PC-3 (cell line): Measurements from ENCODE around the gene STK31. TPM values are rescaled to one million over a fixed set of nuclear protein-coding genes. Genes with fewer than 3 reads are reported as not detected.

ENCODE experiments used
- ATAC-seq: fragments of 200-7000 bp; cut with Tn5 transposase; 2 replicates; pipeline ENCODE4 v1.9.1; 2020; ENCODE audit warnings: mild to moderate bottlenecking, moderate library complexity
- Bru-seq: library from RNA; stranded (reverse); fragments of 400-500 nt; gene quantifications from one replicate; lab custom pipeline; 2021; lab: Mats Ljungman, UMichigan
- BruChase-seq, 2 experiments: library from RNA; stranded (reverse); fragments of 400-500 nt; gene quantifications; one replicate each; lab custom pipeline; 2021; lab: Mats Ljungman, UMichigan
- BruUV-seq: library from RNA; stranded (reverse); fragments of 400-500 nt; replicated peaks from 2 replicates; lab custom pipeline; 2021; lab: Mats Ljungman, UMichigan
- CTCF ChIA-PET: fragments of 300-600 bp; sonication (Branson Sonifier 250); formaldehyde crosslinking; loops from one replicate; lab custom pipeline; 2022; ENCODE audit warnings: antibody characterized with exemption; lab: Charles Lee
- POLR2A ChIA-PET: fragments of 300-600 bp; sonication (Branson Sonifier 250); formaldehyde crosslinking; loops from one replicate; lab custom pipeline; 2022; ENCODE audit warnings: antibody characterized with exemption; ENCODE audit not compliant: unreplicated experiment; lab: Charles Lee
- DNase-seq: peaks from one replicate; pipeline ENCODE4 v3.0.0-alpha.2; 2015
- H2AFZ ChIP-seq: fragments of 300-600 bp; sonication (generic); 2 replicates; pipeline ENCODE4 v1.6.0; 2016; ENCODE audit warnings: antibody characterized with exemption, low read length
- H3F3A ChIP-seq: fragments of 300-600 bp; sonication (generic); one replicate; pipeline ENCODE4 v1.6.0; 2017; ENCODE audit warnings: antibody characterized with exemption, low read length, control low read depth, mild to moderate bottlenecking; ENCODE audit not compliant: unreplicated experiment
- H3K27ac ChIP-seq: fragments of 300-600 bp; sonication (generic); 2 replicates; pipeline ENCODE4 v1.5.1; 2016; ENCODE audit warnings: mild to moderate bottlenecking, low read length
- H3K27me3 ChIP-seq: fragments of 300-600 bp; sonication (generic); 2 replicates; pipeline ENCODE4 v1.6.1; 2016; ENCODE audit warnings: low read length, mixed read lengths
- H3K36me3 ChIP-seq: fragments of 300-600 bp; sonication (generic); 2 replicates; pipeline ENCODE4 v1.6.1; 2016; ENCODE audit warnings: low read depth, mixed run types, low read length, mixed read lengths
- H3K4me1 ChIP-seq: fragments of 300-600 bp; sonication (generic); 2 replicates; pipeline ENCODE4 v1.5.1; 2016; ENCODE audit warnings: low read length; ENCODE audit not compliant: insufficient read depth
- H3K4me2 ChIP-seq: fragments of 300-600 bp; sonication (generic); 2 replicates; pipeline ENCODE4 v1.6.0; 2016; ENCODE audit warnings: low read length
- H3K4me3 ChIP-seq: fragments of 300-600 bp; sonication (generic); 2 replicates; pipeline ENCODE4 v1.5.1; 2016; ENCODE audit warnings: mild to moderate bottlenecking, low read length, mixed read lengths
- H3K79me2 ChIP-seq: fragments of 300-600 bp; sonication (generic); 2 replicates; pipeline ENCODE4 v1.6.1; 2017; ENCODE audit warnings: low read length, mixed read lengths
- H3K9ac ChIP-seq: fragments of 300-600 bp; sonication (generic); 2 replicates; pipeline ENCODE4 v1.6.0; 2016; ENCODE audit warnings: mild to moderate bottlenecking, low read length
- H3K9me2 ChIP-seq: fragments of 300-600 bp; sonication (generic); replicated peaks from 2 replicates; pipeline ENCODE4 v1.6.1; 2016; ENCODE audit warnings: mixed run types, low read length, mixed read lengths
- H3K9me3 ChIP-seq: fragments of 300-600 bp; sonication (generic); 2 replicates; pipeline ENCODE4 v1.6.1; 2016; ENCODE audit warnings: low read length, mixed read lengths
- H4K20me1 ChIP-seq: fragments of 300-600 bp; sonication (generic); 2 replicates; pipeline ENCODE4 v1.6.1; 2016; ENCODE audit warnings: low read length, mixed read lengths
- EZH2 ChIP-seq: fragments of 300-600 bp; sonication (generic); IDR thresholded peaks from one replicate; pipeline ENCODE4 v1.6.1; 2017; ENCODE audit warnings: antibody characterized with exemption, mild to moderate bottlenecking, low read length; ENCODE audit not compliant: unreplicated experiment
- EZH2phosphoT487 ChIP-seq: fragments of 300-600 bp; sonication (generic); IDR thresholded peaks from 2 replicates; pipeline ENCODE4 v1.6.1; 2018; ENCODE audit warnings: mild to moderate bottlenecking, antibody characterized with exemption, low read length, borderline replicate concordance
- intact Hi-C: fragments of 100-400 bp; cut with micrococcal nuclease; formaldehyde crosslinking; loops from 2 replicates; pipeline ENCODE4 v1.9.0; 2023
- long read RNA-seq: library from polyadenylated mRNA; unstranded; transcript quantifications from one replicate; pipeline ENCODE4 v2.0.0, GENCODE V29; 2021; ENCODE audit not compliant: unreplicated experiment
- total RNA-seq: library from RNA; depleted of rRNA; stranded (reverse); fragments of >200 nt; gene quantifications from 2 replicates; pipeline ENCODE4 v1.2.3, GENCODE V29; 2014; rRNA removed
- TF ChIP-seq, protein P1 (sequence below): fragments of 300-600 bp; sonication (generic); conservative IDR thresholded peaks from 2 replicates; pipeline ENCODE4 v1.5.1; 2017; ENCODE audit warnings: antibody characterized with exemption, low read depth, mild to moderate bottlenecking, low read length

STK31 gene, protein sequence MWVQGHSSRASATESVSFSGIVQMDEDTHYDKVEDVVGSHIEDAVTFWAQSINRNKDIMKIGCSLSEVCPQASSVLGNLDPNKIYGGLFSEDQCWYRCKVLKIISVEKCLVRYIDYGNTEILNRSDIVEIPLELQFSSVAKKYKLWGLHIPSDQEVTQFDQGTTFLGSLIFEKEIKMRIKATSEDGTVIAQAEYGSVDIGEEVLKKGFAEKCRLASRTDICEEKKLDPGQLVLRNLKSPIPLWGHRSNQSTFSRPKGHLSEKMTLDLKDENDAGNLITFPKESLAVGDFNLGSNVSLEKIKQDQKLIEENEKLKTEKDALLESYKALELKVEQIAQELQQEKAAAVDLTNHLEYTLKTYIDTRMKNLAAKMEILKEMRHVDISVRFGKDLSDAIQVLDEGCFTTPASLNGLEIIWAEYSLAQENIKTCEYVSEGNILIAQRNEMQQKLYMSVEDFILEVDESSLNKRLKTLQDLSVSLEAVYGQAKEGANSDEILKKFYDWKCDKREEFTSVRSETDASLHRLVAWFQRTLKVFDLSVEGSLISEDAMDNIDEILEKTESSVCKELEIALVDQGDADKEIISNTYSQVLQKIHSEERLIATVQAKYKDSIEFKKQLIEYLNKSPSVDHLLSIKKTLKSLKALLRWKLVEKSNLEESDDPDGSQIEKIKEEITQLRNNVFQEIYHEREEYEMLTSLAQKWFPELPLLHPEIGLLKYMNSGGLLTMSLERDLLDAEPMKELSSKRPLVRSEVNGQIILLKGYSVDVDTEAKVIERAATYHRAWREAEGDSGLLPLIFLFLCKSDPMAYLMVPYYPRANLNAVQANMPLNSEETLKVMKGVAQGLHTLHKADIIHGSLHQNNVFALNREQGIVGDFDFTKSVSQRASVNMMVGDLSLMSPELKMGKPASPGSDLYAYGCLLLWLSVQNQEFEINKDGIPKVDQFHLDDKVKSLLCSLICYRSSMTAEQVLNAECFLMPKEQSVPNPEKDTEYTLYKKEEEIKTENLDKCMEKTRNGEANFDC
- 0.12 and 1.6 TPM in 2 replicates for total RNA-seq
- percentile 32 among the genes with signal in this experiment for Bru-seq, nascent RNA
- BruChase-seq, experiment 1, labeled RNA remaining after a 6-hour chase: percentile 33 among the genes with signal in this experiment
- percentile 41 among the genes with signal in this experiment for BruChase-seq, experiment 2, labeled RNA remaining after a 2-hour chase
- long read RNA-seq: 0 reads

DNA sequence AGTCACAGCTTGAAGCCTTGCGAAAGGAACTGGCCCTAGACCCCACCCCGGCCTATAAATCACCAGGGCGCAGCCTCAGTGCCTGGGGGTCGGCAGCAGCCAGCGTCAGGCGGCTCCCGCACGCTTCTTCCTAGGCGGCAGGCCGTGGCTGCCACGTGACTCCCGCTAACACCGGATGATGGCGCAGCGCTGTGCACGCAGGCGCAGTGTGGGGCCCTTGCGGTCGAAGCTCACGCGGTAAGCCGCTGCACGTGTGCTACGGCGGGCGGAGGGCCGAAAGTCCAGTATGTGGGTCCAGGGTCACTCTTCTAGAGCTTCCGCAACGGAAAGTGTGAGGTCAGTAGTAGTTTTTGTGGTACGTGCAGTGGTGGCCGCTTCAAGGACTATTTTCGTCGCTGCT lies at the start of gene STK31:
Gene STK31, plus strand, starts transcription at position 220 of the 400 bp plus-strand sequence. Its CDS starts 67 bp downstream, at position 287.
- no peak within 1 kb of the TSS for H3K4me3 ChIP-seq
- POLR2A ChIA-PET: no interaction called here
- no peak within 1 kb of the TSS for H3K9ac ChIP-seq

DNA sequence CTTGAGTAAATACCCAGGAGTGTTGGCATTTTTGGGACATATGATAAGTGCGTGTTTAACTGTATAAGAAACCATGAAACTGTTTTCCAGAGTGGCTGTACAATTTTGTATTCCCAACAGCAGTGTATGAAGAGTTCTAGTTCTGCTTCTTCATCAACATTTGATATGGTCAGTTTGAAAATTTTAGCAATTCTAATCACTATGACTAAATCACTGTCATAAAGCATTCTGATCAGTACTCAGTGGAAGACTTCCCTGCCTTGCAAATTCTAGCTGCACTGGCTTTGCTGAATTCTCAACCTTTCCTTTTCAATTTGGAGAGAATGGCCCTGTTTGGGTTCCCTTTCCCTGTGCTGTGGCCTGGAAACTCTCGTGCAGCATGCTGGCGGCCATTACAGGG lies 48.6 kb upstream of the STK31 start:
- H3K27me3 ChIP-seq: no peaks in the 10 kb centered on the region
- no peak overlapping the region for H3K4me2 ChIP-seq
- DNase-seq: no peak
- H3K4me1 ChIP-seq: no peaks in the 10 kb centered on the region
- 0 out of 2 replicates have a peak overlapping the region, but pooled peaks have one; percentile 38 for H2AFZ ChIP-seq
- H3K4me3 ChIP-seq: no peak overlapping the region
- ATAC-seq: no peak
- no peak overlapping the region for H3K9ac ChIP-seq
- BruUV-seq: no TSS peak
- CTCF ChIA-PET: no interaction called here
- H4K20me1 ChIP-seq: no peaks in the 10 kb centered on the region
- no peaks in the 10 kb centered on the region for H3F3A ChIP-seq
- no peak for TF ChIP-seq EZH2phosphoT487
- TF ChIP-seq, protein P1, sequence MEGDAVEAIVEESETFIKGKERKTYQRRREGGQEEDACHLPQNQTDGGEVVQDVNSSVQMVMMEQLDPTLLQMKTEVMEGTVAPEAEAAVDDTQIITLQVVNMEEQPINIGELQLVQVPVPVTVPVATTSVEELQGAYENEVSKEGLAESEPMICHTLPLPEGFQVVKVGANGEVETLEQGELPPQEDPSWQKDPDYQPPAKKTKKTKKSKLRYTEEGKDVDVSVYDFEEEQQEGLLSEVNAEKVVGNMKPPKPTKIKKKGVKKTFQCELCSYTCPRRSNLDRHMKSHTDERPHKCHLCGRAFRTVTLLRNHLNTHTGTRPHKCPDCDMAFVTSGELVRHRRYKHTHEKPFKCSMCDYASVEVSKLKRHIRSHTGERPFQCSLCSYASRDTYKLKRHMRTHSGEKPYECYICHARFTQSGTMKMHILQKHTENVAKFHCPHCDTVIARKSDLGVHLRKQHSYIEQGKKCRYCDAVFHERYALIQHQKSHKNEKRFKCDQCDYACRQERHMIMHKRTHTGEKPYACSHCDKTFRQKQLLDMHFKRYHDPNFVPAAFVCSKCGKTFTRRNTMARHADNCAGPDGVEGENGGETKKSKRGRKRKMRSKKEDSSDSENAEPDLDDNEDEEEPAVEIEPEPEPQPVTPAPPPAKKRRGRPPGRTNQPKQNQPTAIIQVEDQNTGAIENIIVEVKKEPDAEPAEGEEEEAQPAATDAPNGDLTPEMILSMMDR: no peak
- no peak for TF ChIP-seq EZH2
- H3K79me2 ChIP-seq: no peaks in the 10 kb centered on the region
- no peak overlapping the region for H3K27ac ChIP-seq
- H3K9me3 ChIP-seq: no peaks in the 10 kb centered on the region
- intact Hi-C loops: no loop called here
- H3K36me3 ChIP-seq: no peaks in the 10 kb centered on the region
- POLR2A ChIA-PET: no interaction called here
- no peaks in the 10 kb centered on the region for H3K9me2 ChIP-seq

More for the DNA sequence above, at the start of gene STK31:
- Histone ChIP-seq H3K9me3 (no peaks in the 10 kb centered on the region), H3K4me2 (no peak within 1 kb of the TSS), H3K27ac (no peak within 1 kb of the TSS), H3K9me2 (no peaks in the 10 kb centered on the region), H3K79me2 (no peaks in the 10 kb centered on the region), H2AFZ (no peak within 1 kb of the TSS), H4K20me1 (no peaks in the 10 kb centered on the region), H3F3A (peaks cover 6% of the 10 kb centered on the region), H3K27me3 (no peaks in the 10 kb centered on the region), H3K36me3 (peaks cover 5% of the 10 kb centered on the region; the same call in 1 of the 2 replicates), H3K4me1 (peaks cover 29% of the 10 kb centered on the region)
- intact Hi-C loops: loop anchor here (5.0 to 10.0 kb wide), 3 partner anchors 58 to 363 kb away; no protein-coding TSS in a partner anchor
- BruUV-seq: no TSS peak
- ATAC-seq (no peak), DNase-seq (no peak)
- CTCF ChIA-PET: no interaction called here
- no peak for TF ChIP-seq EZH2
- TF ChIP-seq, protein P1: no peak
- no peak for TF ChIP-seq EZH2phosphoT487
